HepG2 (cell line): ENCODE data around the gene POC1B. TPM values are rescaled to one million over a fixed set of nuclear protein-coding genes. Genes with fewer than 3 reads are reported as not detected.

ENCODE experiments used
- ATF1 ChIP-seq: IDR thresholded peaks from 2 replicates; pipeline ENCODE4 v1.6.1; 2016; ENCODE audit warnings: mild to moderate bottlenecking, control low read depth
- CBX1 ChIP-seq: IDR thresholded peaks from one replicate; pipeline ENCODE4 v1.6.1; 2016; ENCODE audit warnings: antibody characterized with exemption, low read depth
- DNMT1 ChIP-seq: sonication (generic); formaldehyde crosslinking; IDR thresholded peaks from 2 replicates; pipeline ENCODE4 v1.5.1; 2020; ENCODE audit warnings: mild to moderate bottlenecking, missing genetic modification reagents
- ELF4 ChIP-seq: sonication (generic); formaldehyde crosslinking; IDR thresholded peaks from 2 replicates; pipeline ENCODE4 v1.5.0; 2020; ENCODE audit warnings: missing genetic modification reagents, mild to moderate bottlenecking, moderate library complexity, borderline replicate concordance
- FOXO1 ChIP-seq: sonication (generic); formaldehyde crosslinking; IDR thresholded peaks from 2 replicates; pipeline ENCODE4 v1.4.0; 2020; ENCODE audit warnings: missing genetic modification reagents
- MXI1 ChIP-seq: IDR thresholded peaks from 3 replicates; pipeline ENCODE4 v1.6.1; 2012; ENCODE audit warnings: low read depth, low read length, inconsistent platforms, borderline replicate concordance
- NPAS2 ChIP-seq: sonication (generic); formaldehyde crosslinking; IDR thresholded peaks from 2 replicates; pipeline ENCODE4 v1.8.0; 2022; ENCODE audit warnings: mild to moderate bottlenecking, missing genetic modification reagents, borderline replicate concordance
- POLR2AphosphoS2 ChIP-seq: IDR thresholded peaks from 2 replicates; pipeline ENCODE4 v1.6.1; 2011; ENCODE audit warnings: low read depth, low read length, improper control_type of control experiment
- RNF2 ChIP-seq: fragments of 450-650 bp; conservative IDR thresholded peaks from 2 replicates; pipeline ENCODE4 v1.6.1; 2016; ENCODE audit warnings: low read depth
- SETDB1 ChIP-seq: sonication (generic); formaldehyde crosslinking; IDR thresholded peaks from 2 replicates; pipeline ENCODE4 v1.5.1; 2020; ENCODE audit warnings: missing genetic modification reagents, mild to moderate bottlenecking, borderline replicate concordance
- SP1 ChIP-seq, 2 experiments: fragments of 450-650 bp in 1 of 2; sonication (generic) in 1 of 2; formaldehyde crosslinking in 1 of 2; IDR thresholded peaks; 2 replicates each; pipeline versions ENCODE4 v1.4.0 to v1.6.1; 2016 to 2020; ENCODE audit warnings: missing genetic modification reagents in 1 of 2
- TOE1 ChIP-seq: sonication (generic); formaldehyde crosslinking; IDR thresholded peaks from 2 replicates; pipeline ENCODE4 v1.4.0; 2020; ENCODE audit warnings: mild to moderate bottlenecking, missing genetic modification reagents
- ZFAT ChIP-seq: sonication (generic); formaldehyde crosslinking; conservative IDR thresholded peaks from 2 replicates; pipeline ENCODE4 v1.8.1; 2023; ENCODE audit warnings: missing genetic modification reagents, inconsistent platforms
- ZNF605 ChIP-seq: sonication (generic); formaldehyde crosslinking; IDR thresholded peaks from 2 replicates; pipeline ENCODE4 v1.8.0; 2022; ENCODE audit warnings: mild to moderate bottlenecking, missing genetic modification reagents
- polyA plus RNA-seq, 8 experiments: library from polyadenylated mRNA; depleted of rRNA in 3 of 8; stranded (reverse) in 7 of 8; unstranded in 1 of 8; fragments of >200 nt; fragmentation: Illumina TruSeq in 4 of 8; extraction: Trizol in 4 of 8; gene quantifications; 2 replicates each; pipeline versions ENCODE4 v1.2.1 to v1.2.3, GENCODE V29; 2011 to 2016; ENCODE audit warnings: low read depth in 4 of 8, missing spikeins in 1 of 8, mixed read lengths in 1 of 8; ENCODE audit not compliant: insufficient read depth in 1 of 8
- total RNA-seq, 5 experiments: library from RNA; depleted of rRNA; stranded (reverse); fragments of >200 nt; fragmentation: Illumina TruSeq; extraction: Trizol; gene quantifications; 2 replicates each; pipeline ENCODE4 v1.2.3, GENCODE V29; 2016; ENCODE audit warnings: low read depth in 1 of 5
- TF ChIP-seq, protein P1 (sequence below), 2 experiments: sonication (generic) in 1 of 2; formaldehyde crosslinking in 1 of 2; IDR thresholded peaks; 2 replicates each; pipeline versions ENCODE4 v1.6.1 to v1.9.0; 2014 to 2022; ENCODE audit warnings: antibody characterized with exemption in 1 of 2, borderline replicate concordance in 1 of 2, inconsistent platforms in 1 of 2, low read depth in 1 of 2, missing genetic modification reagents in 1 of 2
- TF ChIP-seq, protein P2 (sequence below): sonication (generic); formaldehyde crosslinking; IDR thresholded peaks from 2 replicates; pipeline ENCODE4 v1.4.0; 2020; ENCODE audit warnings: missing genetic modification reagents, borderline replicate concordance
- TF ChIP-seq, protein P3 (sequence below): sonication (generic); formaldehyde crosslinking; IDR thresholded peaks from 2 replicates; pipeline ENCODE4 v1.4.0; 2020; ENCODE audit warnings: missing genetic modification reagents

The POC1B gene
- total and polyA plus RNA-seq, 2 of the 13 experiments (the other 11 are each of a cell fraction or from before 2014, with no cell fraction given), result 9.3 to 11.0 TPM

DNA sequence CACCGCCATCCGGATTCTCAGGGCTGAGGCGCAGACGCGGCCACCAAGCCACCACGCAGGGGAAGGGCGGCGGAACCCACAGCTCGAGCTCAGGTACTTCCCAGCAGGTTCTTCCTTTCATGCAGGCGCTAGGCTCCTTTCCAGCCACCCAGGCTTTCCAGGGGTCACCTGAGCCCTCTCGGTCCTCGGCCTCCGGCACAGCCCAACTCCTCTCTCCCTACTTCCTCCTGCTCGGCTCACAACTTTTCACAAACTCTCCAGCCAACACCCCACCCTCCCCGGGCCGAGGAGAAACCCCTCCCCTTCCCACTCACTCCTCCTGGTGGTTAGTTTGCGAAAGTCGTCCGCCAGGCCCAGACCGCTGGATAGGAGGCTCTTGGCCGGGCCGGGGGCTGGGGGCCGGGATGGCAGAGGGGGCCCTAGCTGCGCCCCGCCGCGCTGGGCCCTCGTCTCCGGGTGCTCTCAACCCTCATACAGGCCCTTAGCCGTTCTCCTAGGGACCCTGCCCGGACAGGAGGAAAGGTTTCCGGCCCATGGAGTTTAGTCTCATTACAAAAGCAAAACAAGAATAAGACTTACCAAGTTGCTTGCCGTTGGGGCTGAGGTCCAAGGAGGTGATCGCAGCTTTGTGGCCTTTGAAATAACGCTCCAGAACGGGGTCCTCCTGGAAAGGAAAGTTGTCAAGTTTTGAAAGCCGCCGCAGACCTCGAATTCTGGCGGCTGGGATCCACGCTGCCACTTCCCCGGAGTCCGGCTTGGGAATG lies 1.1 kb downstream of the POC1B start, which contains the start of gene GALNT4 (continued):
- TF ChIP-seq DNMT1 (CRISPR knock-in tag) (no peak), ELF4 (CRISPR knock-in tag) (no peak), POLR2AphosphoS2 (no peak), TOE1 (CRISPR knock-in tag) (no peak), ZFAT (CRISPR knock-in tag) (no peak), ZNF605 (CRISPR knock-in tag) (no peak), CBX1 (no peak), FOXO1 (no peak), NPAS2 (CRISPR knock-in tag) (no peak), ATF1 (CRISPR knock-in tag) (no peak), SETDB1 (CRISPR knock-in tag) (no peak), RNF2 (no peak), SP1 (IDR thresholded peaks at IDR 0.05) (no peak), SP1 (CRISPR knock-in tag; IDR thresholded peaks at IDR 0.05) (peak; percentile 57; the same call in 1 of the 2 replicates), MXI1 (no peak)
- TF ChIP-seq, protein P1, sequence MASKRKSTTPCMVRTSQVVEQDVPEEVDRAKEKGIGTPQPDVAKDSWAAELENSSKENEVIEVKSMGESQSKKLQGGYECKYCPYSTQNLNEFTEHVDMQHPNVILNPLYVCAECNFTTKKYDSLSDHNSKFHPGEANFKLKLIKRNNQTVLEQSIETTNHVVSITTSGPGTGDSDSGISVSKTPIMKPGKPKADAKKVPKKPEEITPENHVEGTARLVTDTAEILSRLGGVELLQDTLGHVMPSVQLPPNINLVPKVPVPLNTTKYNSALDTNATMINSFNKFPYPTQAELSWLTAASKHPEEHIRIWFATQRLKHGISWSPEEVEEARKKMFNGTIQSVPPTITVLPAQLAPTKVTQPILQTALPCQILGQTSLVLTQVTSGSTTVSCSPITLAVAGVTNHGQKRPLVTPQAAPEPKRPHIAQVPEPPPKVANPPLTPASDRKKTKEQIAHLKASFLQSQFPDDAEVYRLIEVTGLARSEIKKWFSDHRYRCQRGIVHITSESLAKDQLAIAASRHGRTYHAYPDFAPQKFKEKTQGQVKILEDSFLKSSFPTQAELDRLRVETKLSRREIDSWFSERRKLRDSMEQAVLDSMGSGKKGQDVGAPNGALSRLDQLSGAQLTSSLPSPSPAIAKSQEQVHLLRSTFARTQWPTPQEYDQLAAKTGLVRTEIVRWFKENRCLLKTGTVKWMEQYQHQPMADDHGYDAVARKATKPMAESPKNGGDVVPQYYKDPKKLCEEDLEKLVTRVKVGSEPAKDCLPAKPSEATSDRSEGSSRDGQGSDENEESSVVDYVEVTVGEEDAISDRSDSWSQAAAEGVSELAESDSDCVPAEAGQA (IDR thresholded peaks at IDR 0.05; ENCODE audit: low read depth), result no peak
- TF ChIP-seq, protein P1 (CRISPR knock-in tag; IDR thresholded peaks at IDR 0.05; ENCODE audit: borderline replicate concordance), result no peak
- TF ChIP-seq, protein P2, sequence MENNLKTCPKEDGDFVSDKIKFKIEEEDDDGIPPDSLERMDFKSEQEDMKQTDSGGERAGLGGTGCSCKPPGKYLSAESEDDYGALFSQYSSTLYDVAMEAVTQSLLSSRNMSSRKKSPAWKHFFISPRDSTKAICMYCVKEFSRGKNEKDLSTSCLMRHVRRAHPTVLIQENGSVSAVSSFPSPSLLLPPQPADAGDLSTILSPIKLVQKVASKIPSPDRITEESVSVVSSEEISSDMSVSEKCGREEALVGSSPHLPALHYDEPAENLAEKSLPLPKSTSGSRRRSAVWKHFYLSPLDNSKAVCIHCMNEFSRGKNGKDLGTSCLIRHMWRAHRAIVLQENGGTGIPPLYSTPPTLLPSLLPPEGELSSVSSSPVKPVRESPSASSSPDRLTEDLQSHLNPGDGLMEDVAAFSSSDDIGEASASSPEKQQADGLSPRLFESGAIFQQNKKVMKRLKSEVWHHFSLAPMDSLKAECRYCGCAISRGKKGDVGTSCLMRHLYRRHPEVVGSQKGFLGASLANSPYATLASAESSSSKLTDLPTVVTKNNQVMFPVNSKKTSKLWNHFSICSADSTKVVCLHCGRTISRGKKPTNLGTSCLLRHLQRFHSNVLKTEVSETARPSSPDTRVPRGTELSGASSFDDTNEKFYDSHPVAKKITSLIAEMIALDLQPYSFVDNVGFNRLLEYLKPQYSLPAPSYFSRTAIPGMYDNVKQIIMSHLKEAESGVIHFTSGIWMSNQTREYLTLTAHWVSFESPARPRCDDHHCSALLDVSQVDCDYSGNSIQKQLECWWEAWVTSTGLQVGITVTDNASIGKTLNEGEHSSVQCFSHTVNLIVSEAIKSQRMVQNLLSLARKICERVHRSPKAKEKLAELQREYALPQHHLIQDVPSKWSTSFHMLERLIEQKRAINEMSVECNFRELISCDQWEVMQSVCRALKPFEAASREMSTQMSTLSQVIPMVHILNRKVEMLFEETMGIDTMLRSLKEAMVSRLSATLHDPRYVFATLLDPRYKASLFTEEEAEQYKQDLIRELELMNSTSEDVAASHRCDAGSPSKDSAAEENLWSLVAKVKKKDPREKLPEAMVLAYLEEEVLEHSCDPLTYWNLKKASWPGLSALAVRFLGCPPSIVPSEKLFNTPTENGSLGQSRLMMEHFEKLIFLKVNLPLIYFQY (CRISPR knock-in tag), result peak; percentile 37; the same call in 1 of the 2 replicates
- TF ChIP-seq, protein P3, sequence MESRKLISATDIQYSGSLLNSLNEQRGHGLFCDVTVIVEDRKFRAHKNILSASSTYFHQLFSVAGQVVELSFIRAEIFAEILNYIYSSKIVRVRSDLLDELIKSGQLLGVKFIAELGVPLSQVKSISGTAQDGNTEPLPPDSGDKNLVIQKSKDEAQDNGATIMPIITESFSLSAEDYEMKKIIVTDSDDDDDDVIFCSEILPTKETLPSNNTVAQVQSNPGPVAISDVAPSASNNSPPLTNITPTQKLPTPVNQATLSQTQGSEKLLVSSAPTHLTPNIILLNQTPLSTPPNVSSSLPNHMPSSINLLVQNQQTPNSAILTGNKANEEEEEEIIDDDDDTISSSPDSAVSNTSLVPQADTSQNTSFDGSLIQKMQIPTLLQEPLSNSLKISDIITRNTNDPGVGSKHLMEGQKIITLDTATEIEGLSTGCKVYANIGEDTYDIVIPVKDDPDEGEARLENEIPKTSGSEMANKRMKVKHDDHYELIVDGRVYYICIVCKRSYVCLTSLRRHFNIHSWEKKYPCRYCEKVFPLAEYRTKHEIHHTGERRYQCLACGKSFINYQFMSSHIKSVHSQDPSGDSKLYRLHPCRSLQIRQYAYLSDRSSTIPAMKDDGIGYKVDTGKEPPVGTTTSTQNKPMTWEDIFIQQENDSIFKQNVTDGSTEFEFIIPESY (CRISPR knock-in tag), result no peak
